HG03457 (cell line): ENCODE data around the gene ZBTB47.

Source experiments
- ATAC-seq: cut with Tn5 transposase; IDR thresholded peaks from one replicate; pipeline ENCODE4 v1.9.1; 2021; ENCODE audit warnings: moderate number of reproducible peaks; ENCODE audit not compliant: unreplicated experiment

ZBTB47 gene

GRCh38 chr3:42698216-42698910 lies 44.9 kb downstream of the ZBTB47 start:
- ATAC-seq, result no peak

GRCh38 chr3:42698911-42699230 lies 45.4 kb downstream of the ZBTB47 start:
- ATAC-seq, result no peak

- no peak for ATAC-seq
Measured at GRCh38 chr3:42699511-42699971, 46.0 kb downstream of the ZBTB47 start.

- ATAC-seq, result no peak
Measured at GRCh38 chr3:42700366-42701288, 47.1 kb downstream of the ZBTB47 start.

- ATAC-seq, result no peak
Measured at GRCh38 chr3:42701371-42702065, 48.0 kb downstream of the ZBTB47 start.

- ATAC-seq, result no peak
Measured at GRCh38 chr3:42702066-42702951, 48.8 kb downstream of the ZBTB47 start, which contains the start of gene HHATL. Gene HHATL, minus strand, starts transcription at chr3:42702798. Its CDS starts 1,972 bp downstream, at chr3:42700826.

- no peak for ATAC-seq
Measured at GRCh38 chr3:42702982-42703694, 49.6 kb downstream of the ZBTB47 start.

GRCh38 chr3:42703695-42704025 lies 50.2 kb downstream of the ZBTB47 start:
- ATAC-seq, result no peak

GRCh38 chr3:42704136-42704841 lies 50.8 kb downstream of the ZBTB47 start:
- ATAC-seq, result no peak

- no peak for ATAC-seq
Measured at GRCh38 chr3:42705058-42705767, 51.7 kb downstream of the ZBTB47 start.

- ATAC-seq, result no peak
Measured at GRCh38 chr3:42705962-42706585, 52.6 kb downstream of the ZBTB47 start.

- no peak for ATAC-seq
Measured at GRCh38 chr3:42706721-42707619, 53.5 kb downstream of the ZBTB47 start.

GRCh38 chr3:42707620-42708355 lies 54.3 kb downstream of the ZBTB47 start:
- ATAC-seq, result no peak

GRCh38 chr3:42708611-42709151 lies 55.2 kb downstream of the ZBTB47 start:
- no peak for ATAC-seq

GRCh38 chr3:42709621-42710020 lies 56.1 kb downstream of the ZBTB47 start:
- no peak for ATAC-seq

GRCh38 chr3:42710323-42711021 lies 57.0 kb downstream of the ZBTB47 start:
- ATAC-seq, result no peak
